SK-N-MC (cell line): ENCODE measurements around the gene GADD45GIP1.

ENCODE experiments used
- EZH2 ChIP-seq: fragments of 200-600 bp; sonication (generic); IDR thresholded peaks from one replicate; pipeline ENCODE4 v1.6.1; 2017; ENCODE audit warnings: antibody characterized with exemption
- POLR2AphosphoS5 ChIP-seq: IDR thresholded peaks from 2 replicates; pipeline ENCODE4 v1.6.1; 2012; ENCODE audit warnings: mild to moderate bottlenecking, low read depth, low read length, borderline replicate concordance

GRCh38 chr19:12913851-12914690 is 43.0 kb downstream of the GADD45GIP1 start:
- TF ChIP-seq POLR2AphosphoS5 (no peak), EZH2 (no peak)
